Measurements from ENCODE around the gene PRKAR2A.
A peak's percentile ranks its signal among the peaks of the same experiment; 100 is the strongest.
"Not testable (repeated sequence)": the region's sequence is repeated elsewhere in the genome, so short reads cannot be mapped to it uniquely, and the experiment has no call there.

PRKAR2A gene

GRCh38 chr3:48829525-48829924 is 18.1 kb downstream of the PRKAR2A start:
- CTCF ChIA-PET, result interaction anchor here (0.7 to 1.9 kb wide), 2 partner anchors 17 to 122 kb away, joined by 3 to 5 read pairs; no protein-coding TSS in a partner anchor
- H3K9me3 ChIP-seq (ENCODE audit: control insufficient read depth, insufficient read depth, low read depth, low read length); H3K27ac ChIP-seq (ENCODE audit: extremely low read depth, low read depth, low read length); H3K4me1 ChIP-seq (ENCODE audit: control insufficient read depth, insufficient read depth, low read length); H3K36me3 ChIP-seq (ENCODE audit: control insufficient read depth in 2 of 2, insufficient read depth in 1 of 2, low read length in 2 of 2); H3K4me3 ChIP-seq (ENCODE audit: low read depth, low read length); POLR2A ChIA-PET: not testable (repeated sequence)

- ChIA-PET POLR2A (interaction anchor here (0.6 to 0.7 kb wide), 2 partner anchors 13 to 170 kb away, joined by 3 to 9 read pairs; no protein-coding TSS in a partner anchor), CTCF (interaction anchor here (0.6 to 0.7 kb wide), 2 partner anchors 124 to 1493 kb away, joined by 3 to 4 read pairs; no protein-coding TSS in a partner anchor)
- not testable (repeated sequence) for H3K36me3 ChIP-seq (ENCODE audit: control insufficient read depth in 2 of 2, insufficient read depth in 1 of 2, low read length in 2 of 2); H3K27ac ChIP-seq (ENCODE audit: extremely low read depth, low read depth, low read length); H3K4me3 ChIP-seq (ENCODE audit: low read depth, low read length); H3K4me1 ChIP-seq (ENCODE audit: control insufficient read depth, insufficient read depth, low read length); H3K9me3 ChIP-seq (ENCODE audit: control insufficient read depth, insufficient read depth, low read depth, low read length)
Observed at GRCh38 chr3:48827874-48828273, 19.8 kb downstream of the PRKAR2A start.

- Histone ChIP-seq H3K36me3 (ENCODE audit: control insufficient read depth in 2 of 2, insufficient read depth in 1 of 2, low read length in 2 of 2) (no peaks in the 10 kb centered on the region), H3K4me3 (ENCODE audit: low read depth, low read length) (no peak overlapping the region), H3K9me3 (ENCODE audit: control insufficient read depth, insufficient read depth, low read depth, low read length) (no peaks in the 10 kb centered on the region), H3K4me1 (ENCODE audit: control insufficient read depth, insufficient read depth, low read length) (peaks cover 5% of the 10 kb centered on the region), H3K27ac (ENCODE audit: extremely low read depth, low read depth, low read length) (no peak overlapping the region)
- ChIA-PET CTCF (interaction anchor here (0.6 kb wide), 1 partner anchor 142 kb away, joined by 3 read pairs; no protein-coding TSS in a partner anchor), POLR2A (no interaction called here)
- TF ChIP-seq PRDM10 (tag by site-specific recombination; IDR thresholded peaks at IDR 0.05) (peak; percentile 31; the same call in 1 of the 2 replicates), ELK4 (IDR thresholded peaks at IDR 0.05; ENCODE audit: borderline replicate concordance, low read depth, low read length) (no peak)
Observed at GRCh38 chr3:48826451-48826850, 21.2 kb downstream of the PRKAR2A start.

GRCh38 chr3:48820612-48821324 is 26.9 kb downstream of the PRKAR2A start:
- Histone ChIP-seq H3K27ac (ENCODE audit: extremely low read depth, low read depth, low read length) (no peak overlapping the region; the same call in 1 of the 2 replicates), H3K36me3 (ENCODE audit: control insufficient read depth in 2 of 2, insufficient read depth in 1 of 2, low read length in 2 of 2) (no peaks in the 10 kb centered on the region), H3K9me3 (ENCODE audit: control insufficient read depth, insufficient read depth, low read depth, low read length) (no peaks in the 10 kb centered on the region), H3K4me3 (ENCODE audit: low read depth, low read length) (no peak overlapping the region), H3K4me1 (ENCODE audit: control insufficient read depth, insufficient read depth, low read length) (peaks cover 5% of the 10 kb centered on the region; the same call in 1 of the 2 replicates)
- ChIA-PET CTCF (no interaction called here), POLR2A (no interaction called here)
- TF ChIP-seq ZNF626 (tag by site-specific recombination; IDR thresholded peaks at IDR 0.05) (no peak), ZNF600 (tag by site-specific recombination; IDR thresholded peaks at IDR 0.05) (peak; percentile 65; the same call in 1 of the 2 replicates), ZSCAN5A (tag by site-specific recombination; IDR thresholded peaks at IDR 0.05) (no peak)

Data from HEK293 (cell line).